ENCODE results near the gene FAM13B.
"Not testable (repeated sequence)": the region's sequence is repeated elsewhere in the genome, so short reads cannot be mapped to it uniquely, and the experiment has no call there.

FAM13B gene

GRCh38 chr5:138051441-138052296 is 18.8 kb upstream of the FAM13B start:
- no peak for TF ChIP-seq ZNF274 (IDR thresholded peaks at IDR 0.05; ENCODE audit: low read depth, low read length)

DNA sequence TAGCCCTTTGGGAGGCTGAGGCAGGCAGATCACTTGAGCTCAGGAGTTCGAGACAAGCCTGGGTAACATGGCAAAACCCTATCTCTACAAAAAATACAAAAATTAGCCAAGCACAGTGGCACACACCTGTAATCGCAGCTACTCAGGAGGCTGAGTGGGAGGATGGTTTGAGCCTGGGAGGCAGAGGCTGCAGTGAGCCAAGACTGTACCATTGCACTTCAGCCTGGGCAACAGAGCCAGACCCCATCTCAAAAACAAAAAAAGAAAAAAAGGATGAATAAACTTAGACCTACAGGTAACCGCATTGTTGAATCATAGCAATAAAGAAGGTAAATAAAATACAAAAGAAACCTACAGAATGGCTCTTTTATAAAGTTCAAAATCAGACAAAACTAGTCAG is 12.4 kb upstream of the FAM13B start:
- H3K4me3 ChIP-seq (ENCODE audit: low read length) = not testable (repeated sequence)

More at GRCh38 chr5:138051441-138052296, 18.8 kb upstream of the FAM13B start:
- H3K4me3 ChIP-seq (ENCODE audit: low read length) = no peak overlapping the region

DNA sequence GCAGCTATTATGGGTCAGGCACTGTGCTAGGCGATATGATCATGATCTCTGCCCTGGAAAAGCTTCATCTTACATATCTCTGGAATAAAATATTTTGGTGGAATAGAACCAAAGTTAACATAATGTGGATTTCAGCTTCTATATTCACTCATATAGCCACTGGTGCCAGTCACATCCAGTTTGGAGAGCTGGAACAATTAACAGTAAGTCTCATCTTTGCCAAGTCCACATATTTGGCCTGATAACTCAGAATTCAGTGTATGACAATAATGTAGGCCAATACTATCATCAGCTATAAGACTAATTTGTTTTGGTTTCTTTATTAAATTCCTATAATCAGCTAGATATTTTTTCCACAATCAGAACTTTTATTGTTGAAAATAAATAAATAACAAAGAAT is 5.9 kb upstream of the FAM13B start:
- no peak overlapping the region for H3K4me3 ChIP-seq (ENCODE audit: low read length)
- no peak for TF ChIP-seq ZNF274 (IDR thresholded peaks at IDR 0.05; ENCODE audit: low read depth, low read length)

- H3K4me3 ChIP-seq (ENCODE audit: low read length) = no peak overlapping the region
- no peak for TF ChIP-seq ZNF274 (IDR thresholded peaks at IDR 0.05; ENCODE audit: low read depth, low read length)
These were observed 5.2 kb upstream of the FAM13B start for GRCh38 chr5:138037907-138038633.

DNA sequence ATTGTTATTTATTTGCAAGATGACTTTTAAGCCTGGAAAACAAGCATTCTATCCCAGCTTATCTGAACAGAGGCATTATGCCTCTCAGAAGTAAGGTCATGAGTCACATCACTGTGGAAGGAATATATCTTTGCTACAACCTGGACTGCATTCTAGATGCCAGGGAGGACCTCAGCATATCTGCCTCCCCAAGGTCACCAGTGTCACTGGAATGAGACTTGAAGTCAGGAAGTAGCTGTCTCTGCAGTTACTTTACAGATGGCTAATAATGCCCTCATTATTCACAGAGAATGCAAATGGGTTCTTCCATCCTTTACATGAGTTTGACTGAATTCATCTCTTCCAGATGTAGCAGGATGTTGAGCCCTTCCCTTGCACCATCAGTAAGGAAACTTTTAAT is 4.4 kb upstream of the FAM13B start:
- TF ChIP-seq ZNF274 (IDR thresholded peaks at IDR 0.05; ENCODE audit: low read depth, low read length) = no peak

DNA sequence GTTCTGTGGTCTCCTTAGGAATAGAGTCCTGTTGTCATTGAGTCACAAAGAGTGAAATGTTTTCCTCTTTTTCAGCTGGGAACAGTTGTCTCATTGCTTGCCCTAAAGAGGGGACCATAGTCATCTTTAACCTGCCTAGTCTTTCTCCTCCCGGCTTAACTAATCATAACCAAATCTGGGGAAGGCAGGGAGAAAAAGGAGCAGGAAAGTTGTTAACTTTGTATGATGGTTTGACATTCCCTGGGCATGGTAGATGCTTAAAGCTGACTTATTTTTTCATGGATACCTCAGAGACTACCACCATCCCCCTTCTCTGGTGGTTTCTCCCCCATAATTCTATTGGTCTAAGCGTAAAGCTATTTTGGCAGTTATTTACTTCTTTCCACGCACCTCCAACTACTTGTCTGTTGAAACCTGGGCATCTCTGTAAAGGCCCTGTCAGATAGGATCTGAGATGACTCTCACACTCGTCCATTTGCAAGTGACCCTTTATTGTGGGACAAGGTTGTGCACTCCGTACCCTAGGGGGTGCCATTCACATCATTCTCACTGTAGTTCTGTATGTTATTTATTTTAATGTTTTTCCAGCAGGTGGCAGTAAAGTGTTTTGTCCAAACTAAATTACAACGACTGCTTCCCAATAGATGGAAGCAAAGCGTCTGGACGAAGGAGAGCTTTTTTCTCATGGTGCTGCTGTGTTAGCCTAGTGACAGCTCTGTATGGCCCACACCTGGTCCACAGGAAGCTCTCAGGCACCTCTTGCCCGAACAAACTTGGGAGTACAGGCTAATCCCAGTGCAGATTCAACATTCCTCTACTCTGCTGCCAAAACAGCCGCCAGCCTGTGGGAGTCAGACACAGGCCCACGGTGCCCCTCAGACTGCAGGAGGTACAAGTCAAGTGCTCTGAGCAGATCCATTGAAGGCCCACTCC is 3.0 kb upstream of the FAM13B start:
- no peak overlapping the region for H3K4me3 ChIP-seq (ENCODE audit: low read length)
- no peak for TF ChIP-seq ZNF274 (IDR thresholded peaks at IDR 0.05; ENCODE audit: low read depth, low read length)

More for the DNA sequence above, 4.4 kb upstream of the FAM13B start:
- H3K4me3 ChIP-seq (ENCODE audit: low read length) = no peak overlapping the region

GRCh38 chr5:138033907-138034306 is 1.0 kb upstream of the FAM13B start:
- TF ChIP-seq ZNF274 (IDR thresholded peaks at IDR 0.05; ENCODE audit: low read depth, low read length) = no peak
- H3K4me3 ChIP-seq (ENCODE audit: low read length) = peak overlapping the region; percentile 74; the same call in 1 of the 2 replicates

GRCh38 chr5:138033386-138033808 is 518 bp upstream of the FAM13B start:
- no peak for TF ChIP-seq ZNF274 (IDR thresholded peaks at IDR 0.05; ENCODE audit: low read depth, low read length)
- peak overlapping the region; percentile 74 for H3K4me3 ChIP-seq (ENCODE audit: low read length)

DNA sequence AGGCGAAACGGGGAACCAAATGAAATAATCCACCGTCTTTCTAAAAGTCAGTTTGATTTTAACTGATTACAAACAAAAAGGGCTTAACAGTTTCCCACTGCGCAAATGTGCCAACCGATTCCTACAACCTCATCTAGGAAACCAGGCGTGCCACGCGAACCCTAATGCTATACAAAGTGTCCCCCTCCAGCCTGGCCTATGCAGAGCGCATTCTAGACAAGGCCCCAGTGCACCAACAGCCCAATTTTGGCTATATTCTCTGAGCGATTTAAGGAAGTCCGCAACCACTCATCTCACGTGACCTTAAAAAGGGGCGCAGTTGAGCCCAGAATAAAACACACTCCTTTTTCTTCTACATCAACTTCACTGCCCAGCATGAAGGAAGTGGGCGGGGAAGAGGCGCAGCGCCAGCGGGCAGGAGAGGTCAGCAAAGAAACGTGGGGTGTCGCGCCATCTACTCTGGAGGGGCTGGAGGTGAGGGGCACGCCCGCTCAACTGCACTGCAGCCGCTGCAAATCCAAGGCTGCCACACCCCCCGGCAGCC is 779 bp downstream of the FAM13B start:
- TF ChIP-seq ZNF274 (IDR thresholded peaks at IDR 0.05; ENCODE audit: low read depth, low read length) = no peak

GRCh38 chr5:138029944-138030343 is 2.9 kb downstream of the FAM13B start:
- no peak for TF ChIP-seq ZNF274 (IDR thresholded peaks at IDR 0.05; ENCODE audit: low read depth, low read length)
- peak overlapping the region; percentile 90 for H3K4me3 ChIP-seq (ENCODE audit: low read length)

More for the DNA sequence above, 779 bp downstream of the FAM13B start:
- peak overlapping the region; percentile 90 for H3K4me3 ChIP-seq (ENCODE audit: low read length)

GRCh38 chr5:138029501-138029900 is 3.4 kb downstream of the FAM13B start:
- TF ChIP-seq ZNF274 (IDR thresholded peaks at IDR 0.05; ENCODE audit: low read depth, low read length) = no peak
- no peak overlapping the region; the same call in 1 of the 2 replicates for H3K4me3 ChIP-seq (ENCODE audit: low read length)

DNA sequence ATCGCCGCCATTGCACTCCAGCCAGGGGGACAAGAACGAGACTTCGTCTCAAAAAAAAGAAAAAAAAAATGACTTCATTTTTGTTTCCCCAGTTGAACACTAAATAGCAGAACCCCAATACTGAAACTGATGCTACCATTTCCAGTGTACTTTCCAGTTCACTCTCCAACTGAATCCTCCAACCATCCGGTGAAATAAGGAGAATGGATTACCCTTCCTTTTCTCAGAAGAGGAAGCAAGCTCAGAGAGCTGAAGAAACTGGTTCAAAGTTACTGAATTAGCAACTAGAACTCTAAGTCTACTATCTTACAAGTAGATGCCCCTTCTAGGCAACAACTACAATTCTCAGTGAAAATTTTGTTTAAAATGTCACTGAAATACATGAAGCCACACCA is 3.9 kb downstream of the FAM13B start:
- H3K4me3 ChIP-seq (ENCODE audit: low read length) = peak overlapping the region; percentile 37; the same call in 1 of the 2 replicates
- TF ChIP-seq ZNF274 (IDR thresholded peaks at IDR 0.05; ENCODE audit: low read depth, low read length) = no peak

DNA sequence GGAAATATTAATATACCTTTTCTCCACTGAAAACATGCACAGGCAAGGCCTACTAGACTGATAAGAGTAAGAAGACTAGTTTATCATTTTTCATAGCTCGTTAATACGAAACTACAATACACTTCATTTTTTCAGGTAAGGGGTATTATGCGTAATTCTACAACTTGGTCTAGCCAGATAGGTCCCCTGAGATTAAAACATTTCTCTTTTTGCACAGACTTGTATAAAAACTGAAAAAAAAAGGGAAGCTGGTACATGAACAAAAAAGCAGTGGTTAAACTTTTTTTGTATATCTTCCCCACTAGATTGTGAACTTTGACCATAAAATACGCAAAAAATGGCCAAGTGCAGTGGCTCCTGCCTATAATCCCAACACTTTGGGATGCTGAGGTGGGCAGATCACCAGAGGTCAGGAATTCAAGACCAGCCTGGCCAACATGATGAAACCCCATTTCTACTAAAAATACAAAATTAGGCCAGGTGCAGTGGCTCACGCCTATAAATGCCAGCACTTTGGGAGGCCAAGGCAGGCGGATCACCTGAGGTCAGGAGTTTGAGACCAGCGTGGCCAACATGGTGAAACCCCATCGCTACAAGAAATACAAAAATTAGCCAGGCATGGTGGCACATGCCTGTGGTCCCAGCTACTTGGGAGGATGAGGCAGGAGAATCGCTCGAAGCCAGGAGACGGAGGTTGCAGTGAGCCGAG is 4.5 kb downstream of the FAM13B start:
- peak overlapping the region; percentile 37; the same call in 1 of the 2 replicates for H3K4me3 ChIP-seq (ENCODE audit: low read length)

DNA sequence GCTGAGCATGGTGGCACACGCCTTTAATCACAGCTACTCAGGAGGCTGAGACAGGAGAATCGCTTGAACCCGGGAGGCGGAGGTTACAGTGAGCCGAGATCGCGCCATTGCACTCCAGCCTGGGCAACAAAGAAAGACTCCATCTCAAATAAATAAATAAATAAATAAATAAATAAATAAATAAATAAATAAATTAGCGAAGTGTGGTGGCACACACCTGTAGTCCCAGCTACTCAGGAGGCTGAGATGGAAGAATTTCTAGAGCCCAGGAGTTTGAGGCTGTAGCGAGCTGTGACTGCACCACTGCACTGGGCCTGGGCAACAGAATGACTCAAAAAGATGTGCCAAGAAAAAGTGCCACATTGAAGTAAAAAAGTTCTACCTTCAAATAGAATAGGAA is 6.1 kb downstream of the FAM13B start:
- H3K4me3 ChIP-seq (ENCODE audit: low read length) = not testable (repeated sequence)

All from GM08714 (cell line).